Activated B cell treated with CpG ODN at 0.5 μM for 24 hours (primary cell): ENCODE results near the gene LRRC74B. TPM values are rescaled to one million over a fixed set of nuclear protein-coding genes. Genes with fewer than 3 reads are reported as not detected.
"Not testable (repeated sequence)": the region's sequence is repeated elsewhere in the genome, so short reads cannot be mapped to it uniquely, and the experiment has no call there.

Source experiments
- ATAC-seq: fragments of 200-7000 bp; cut with Tn5 transposase; one replicate; pipeline ENCODE4 v1.10.0; 2021; ENCODE audit warnings: low read depth, mild to moderate bottlenecking, moderate library complexity
- CTCF ChIA-PET: fragments of 350-600 bp; sonication (Branson Sonifier 250); formaldehyde crosslinking; loops from one replicate; lab custom pipeline; 2021; ENCODE audit warnings: antibody characterized with exemption; lab: Charles Lee
- POLR2A ChIA-PET: fragments of 350-600 bp; sonication (Branson Sonifier 250); formaldehyde crosslinking; loops from one replicate; lab custom pipeline; 2021; ENCODE audit warnings: antibody characterized with exemption; lab: Charles Lee
- DNase-seq: peaks from one replicate; pipeline ENCODE4 v3.0.0; 2022
- H3K27ac Mint-ChIP-seq: one replicate; pipeline ENCODE4 v1.8.0; 2020; ENCODE audit warnings: mixed read lengths
- H3K27me3 Mint-ChIP-seq: one replicate; pipeline ENCODE4 v1.8.0; 2021; ENCODE audit warnings: mixed read lengths
- H3K36me3 Mint-ChIP-seq: one replicate; pipeline ENCODE4 v1.8.0; 2021; ENCODE audit warnings: low read depth, mixed read lengths
- H3K4me1 Mint-ChIP-seq: one replicate; pipeline ENCODE4 v1.8.0; 2021; ENCODE audit warnings: mixed read lengths
- H3K4me3 Mint-ChIP-seq: one replicate; pipeline ENCODE4 v1.8.0; 2020; ENCODE audit warnings: mild to moderate bottlenecking, mixed read lengths
- H3K9me3 Mint-ChIP-seq: one replicate; pipeline ENCODE4 v1.8.0; 2020; ENCODE audit warnings: mixed read lengths
- intact Hi-C: fragments of 100-400 bp; cut with micrococcal nuclease; formaldehyde crosslinking; loops from one replicate; pipeline ENCODE4 v1.15.1; 2024
- total RNA-seq: library from RNA; stranded (reverse); gene quantifications from 2 replicates; pipeline ENCODE4 v1.2.3, GENCODE V29; 2022
- TF ChIP-seq, protein P1 (sequence below): fragments of 200-600 bp; IDR thresholded peaks from one replicate; pipeline ENCODE4 v1.8.0; 2022; ENCODE audit warnings: antibody characterized with exemption, mild to moderate bottlenecking

Gene LRRC74B
- total RNA-seq, 1 donor from 2014 or later = not detected

DNA sequence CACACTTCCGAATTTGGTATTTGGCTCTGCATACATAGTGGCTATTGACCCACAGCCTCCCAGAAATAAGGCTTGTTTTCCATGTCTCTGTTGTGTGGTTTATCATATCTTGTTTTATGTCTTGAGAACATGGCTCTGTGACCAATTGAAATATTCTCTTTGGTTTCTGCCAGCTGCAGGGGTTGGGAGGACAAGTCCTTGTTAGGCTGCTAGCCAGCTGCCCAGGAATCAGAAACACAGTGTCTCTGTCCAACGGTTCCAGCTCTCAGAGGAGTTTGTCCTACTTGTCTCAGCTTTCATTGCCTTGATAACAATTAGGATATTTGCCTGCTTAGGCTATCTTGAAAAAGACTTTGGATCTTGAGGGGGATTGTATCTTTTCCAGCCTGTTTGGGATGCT lies 7.3 kb upstream of the LRRC74B start:
- CTCF ChIA-PET = no interaction called here
- Mint-ChIP-seq H3K36me3 (no peaks in the 10 kb centered on the region), H3K27ac (no peak overlapping the region), H3K9me3 (no peaks in the 10 kb centered on the region), H3K27me3 (peaks cover 21% of the 10 kb centered on the region), H3K4me1 (peaks cover 3% of the 10 kb centered on the region), H3K4me3 (no peak overlapping the region)
- no peak for DNase-seq
- intact Hi-C loops = no loop called here
- POLR2A ChIA-PET = no interaction called here
- no peak for ATAC-seq
- TF ChIP-seq, protein P1, sequence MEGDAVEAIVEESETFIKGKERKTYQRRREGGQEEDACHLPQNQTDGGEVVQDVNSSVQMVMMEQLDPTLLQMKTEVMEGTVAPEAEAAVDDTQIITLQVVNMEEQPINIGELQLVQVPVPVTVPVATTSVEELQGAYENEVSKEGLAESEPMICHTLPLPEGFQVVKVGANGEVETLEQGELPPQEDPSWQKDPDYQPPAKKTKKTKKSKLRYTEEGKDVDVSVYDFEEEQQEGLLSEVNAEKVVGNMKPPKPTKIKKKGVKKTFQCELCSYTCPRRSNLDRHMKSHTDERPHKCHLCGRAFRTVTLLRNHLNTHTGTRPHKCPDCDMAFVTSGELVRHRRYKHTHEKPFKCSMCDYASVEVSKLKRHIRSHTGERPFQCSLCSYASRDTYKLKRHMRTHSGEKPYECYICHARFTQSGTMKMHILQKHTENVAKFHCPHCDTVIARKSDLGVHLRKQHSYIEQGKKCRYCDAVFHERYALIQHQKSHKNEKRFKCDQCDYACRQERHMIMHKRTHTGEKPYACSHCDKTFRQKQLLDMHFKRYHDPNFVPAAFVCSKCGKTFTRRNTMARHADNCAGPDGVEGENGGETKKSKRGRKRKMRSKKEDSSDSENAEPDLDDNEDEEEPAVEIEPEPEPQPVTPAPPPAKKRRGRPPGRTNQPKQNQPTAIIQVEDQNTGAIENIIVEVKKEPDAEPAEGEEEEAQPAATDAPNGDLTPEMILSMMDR = no peak

DNA sequence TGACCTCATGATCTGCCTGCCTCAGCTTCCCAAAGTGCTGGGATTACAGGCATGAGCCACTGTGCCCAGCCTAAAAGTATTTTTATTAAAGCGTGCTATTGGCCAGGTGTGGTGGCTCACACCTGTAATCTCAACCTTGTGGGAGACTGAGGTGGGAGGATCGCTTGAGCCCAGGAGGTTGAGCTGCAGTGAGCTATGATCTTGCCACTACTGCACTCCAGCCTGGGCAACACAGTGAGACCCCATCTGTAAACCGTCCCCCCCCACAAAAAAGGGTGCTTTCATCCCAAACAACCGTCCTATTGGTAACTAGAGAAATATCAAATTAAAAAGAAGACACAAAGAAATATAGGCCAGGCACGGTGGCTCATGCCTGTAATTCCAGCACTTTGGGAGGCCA lies 6.6 kb upstream of the LRRC74B start:
- intact Hi-C loops, H3K9me3 Mint-ChIP-seq, DNase-seq, CTCF ChIA-PET, POLR2A ChIA-PET, H3K36me3 Mint-ChIP-seq, ATAC-seq, H3K27ac Mint-ChIP-seq, H3K4me3 Mint-ChIP-seq, H3K4me1 Mint-ChIP-seq: not testable (repeated sequence)
- peaks cover 27% of the 10 kb centered on the region for H3K27me3 Mint-ChIP-seq

DNA sequence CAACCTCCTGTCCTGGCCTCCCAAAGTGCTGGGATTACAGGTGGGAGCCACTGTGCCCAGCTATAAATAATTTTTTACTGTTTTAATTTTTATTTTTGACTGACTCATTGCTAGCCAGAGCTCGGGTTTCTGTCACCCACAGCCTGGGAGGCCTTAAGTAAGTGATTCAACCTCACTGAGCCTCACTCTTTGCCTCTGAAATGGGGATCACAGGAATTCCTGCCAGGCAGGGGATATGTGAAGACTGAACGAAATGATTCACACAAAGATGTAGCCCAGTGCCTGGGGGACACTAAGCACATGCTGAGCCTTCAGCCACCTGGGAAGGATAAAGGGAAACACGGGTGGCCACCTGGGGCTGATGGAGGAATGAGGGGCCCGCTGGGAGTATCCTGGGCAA lies 3.8 kb upstream of the LRRC74B start:
- H3K27ac Mint-ChIP-seq = no peak overlapping the region

DNA sequence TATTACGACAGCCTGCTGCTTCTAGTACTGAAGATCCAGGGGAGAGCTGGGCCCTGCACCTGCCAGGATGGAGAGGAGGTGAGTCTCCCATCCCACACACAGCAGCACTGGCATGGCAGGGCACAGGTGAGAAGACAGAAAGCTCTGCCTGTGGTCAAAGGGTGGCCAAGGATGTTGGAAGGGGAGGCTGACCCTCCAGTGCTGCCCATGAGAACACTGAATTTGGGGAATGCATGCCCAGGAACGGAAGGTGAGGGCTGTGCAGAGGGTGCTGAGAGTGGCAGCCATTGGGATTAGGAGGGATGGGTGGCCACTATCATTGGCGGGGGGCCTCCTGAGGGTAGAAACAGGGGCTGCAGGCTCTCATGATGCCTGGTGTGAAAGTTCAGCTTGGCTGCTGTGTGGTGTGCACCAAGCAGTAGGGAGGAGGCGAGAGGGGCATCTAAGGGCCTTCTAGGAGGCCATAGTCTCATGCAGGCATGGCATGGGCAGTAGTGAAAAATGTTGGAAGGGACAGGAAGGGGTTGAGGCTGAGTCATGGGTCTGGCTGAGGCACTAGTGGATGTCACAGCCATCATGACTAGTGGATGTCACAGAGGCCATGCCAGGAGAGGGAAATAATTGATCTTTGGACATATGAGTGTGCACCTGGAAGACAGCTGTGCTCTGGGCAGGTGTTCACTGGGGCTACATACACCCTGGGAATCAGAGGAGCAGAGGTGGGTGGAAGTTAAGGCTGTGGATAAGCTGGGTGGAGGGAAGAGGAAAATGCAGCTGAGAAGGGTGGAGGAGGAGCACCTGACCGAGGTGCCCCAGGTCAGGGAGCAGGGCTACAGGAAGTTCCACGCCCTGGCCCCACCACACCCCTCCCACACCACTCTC lies 2.5 kb upstream of the LRRC74B start:
- CTCF ChIA-PET = no interaction called here
- no peak overlapping the region for H3K4me3 Mint-ChIP-seq
- no peak for DNase-seq
- POLR2A ChIA-PET = no interaction called here
- no peaks in the 10 kb centered on the region for H3K36me3 Mint-ChIP-seq
- H3K27me3 Mint-ChIP-seq = peaks cover 24% of the 10 kb centered on the region
- TF ChIP-seq, protein P1 = no peak
- no peak for ATAC-seq
- no peaks in the 10 kb centered on the region for H3K9me3 Mint-ChIP-seq
- H3K4me1 Mint-ChIP-seq = peaks cover 24% of the 10 kb centered on the region
- intact Hi-C loops = no loop called here
- no peak overlapping the region for H3K27ac Mint-ChIP-seq

More for the DNA sequence above, 3.8 kb upstream of the LRRC74B start:
- Mint-ChIP-seq H3K27me3 (peaks cover 26% of the 10 kb centered on the region), H3K36me3 (no peaks in the 10 kb centered on the region), H3K4me3 (no peak overlapping the region), H3K4me1 (peaks cover 24% of the 10 kb centered on the region), H3K9me3 (no peaks in the 10 kb centered on the region)
- CTCF ChIA-PET = no interaction called here
- ATAC-seq = no peak
- intact Hi-C loops = no loop called here
- POLR2A ChIA-PET = no interaction called here
- TF ChIP-seq, protein P1 = no peak
- DNase-seq = no peak

DNA sequence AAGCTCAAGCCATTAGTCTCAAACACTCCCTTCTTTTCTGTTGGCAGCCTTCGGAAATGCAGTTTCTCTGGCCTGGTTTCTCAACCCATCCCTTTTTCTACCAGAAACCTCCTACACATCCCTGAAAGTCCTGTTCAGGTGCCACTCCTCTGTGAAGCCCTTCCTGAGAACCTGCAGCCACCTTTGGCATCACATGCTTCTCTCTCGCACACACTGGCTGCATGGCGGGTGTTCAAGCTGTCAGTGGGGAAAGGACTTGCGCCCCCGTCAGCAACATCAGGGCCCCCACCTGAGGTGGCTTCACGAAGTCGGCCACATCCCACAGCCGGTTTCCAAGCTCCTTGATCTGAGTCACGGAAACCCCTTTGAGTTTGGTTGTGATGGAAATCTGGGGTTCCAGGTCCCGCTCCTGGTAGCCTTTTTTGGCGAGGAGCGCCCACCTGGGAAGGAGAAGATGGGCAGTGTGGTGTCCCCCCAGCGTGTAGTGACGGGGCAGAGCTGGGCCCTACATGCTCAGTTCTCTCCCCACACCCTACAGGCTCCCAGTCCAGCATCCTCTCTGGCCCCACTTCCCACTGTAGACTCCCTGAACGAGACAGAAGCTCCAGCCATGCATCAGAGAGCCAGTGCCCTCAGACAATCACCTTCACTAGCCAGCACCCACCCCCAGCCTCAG lies 1.7 kb upstream of the LRRC74B start:
- CTCF ChIA-PET = no interaction called here
- H3K4me1 Mint-ChIP-seq = peaks cover 24% of the 10 kb centered on the region
- H3K4me3 Mint-ChIP-seq = no peak overlapping the region
- H3K27me3 Mint-ChIP-seq = peaks cover 20% of the 10 kb centered on the region
- H3K27ac Mint-ChIP-seq = no peak overlapping the region
- POLR2A ChIA-PET = interaction anchor here (2.4 kb wide), 1 partner anchor 42 kb away, joined by 8 read pairs; the partner anchor contains the start of gene THAP7
- intact Hi-C loops = no loop called here
- ATAC-seq (no peak), DNase-seq (no peak)
- H3K36me3 Mint-ChIP-seq = no peaks in the 10 kb centered on the region
- TF ChIP-seq, protein P1 = no peak
- H3K9me3 Mint-ChIP-seq = no peaks in the 10 kb centered on the region
